ENCODE results near the gene PHAX. TPM values are rescaled to one million over a fixed set of nuclear protein-coding genes. Genes with fewer than 3 reads are reported as not detected.

PHAX gene
- total RNA-seq, 4 donors from 2014 or later = 31.0 to 82.7 (median 72.9) TPM

DNA sequence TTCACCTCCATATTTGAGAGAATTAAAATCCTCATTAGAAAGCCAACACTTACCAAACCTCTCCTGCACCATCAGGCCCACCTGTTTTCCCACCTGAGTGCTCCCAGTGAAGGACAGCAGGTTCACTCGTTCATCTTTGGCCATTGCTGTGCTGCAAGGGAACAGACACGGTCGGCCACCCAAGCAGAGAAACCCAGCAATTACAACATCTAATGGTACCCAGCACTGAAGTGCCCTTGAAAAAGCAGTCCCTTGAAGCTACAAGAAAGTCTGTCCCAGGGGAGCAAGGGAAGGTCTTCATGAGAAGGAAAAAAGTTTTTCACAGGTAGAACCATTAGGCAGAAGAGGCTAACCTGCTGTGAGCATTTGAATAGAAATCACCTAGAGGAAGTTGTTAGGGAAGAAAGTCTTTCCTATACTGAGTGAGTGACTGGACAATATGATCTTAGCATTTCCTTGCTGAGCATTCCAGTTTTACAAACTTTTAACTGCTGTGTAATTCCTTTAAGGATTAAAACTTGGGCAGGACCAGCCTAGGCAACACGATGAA, 32.5 kb upstream of the PHAX start:
- Histone ChIP-seq H3K27me3 (no peaks in the 10 kb centered on the region), H3K4me1 (no peaks in the 10 kb centered on the region), H3K9me3 (no peaks in the 10 kb centered on the region), H3K36me3 (peaks cover 0 to 3% of the 10 kb centered on the region in 2 donors), H3K27ac (no peak overlapping the region), H3K4me3 (no peak overlapping the region)
- intact Hi-C loops (cut with DNase I; ENCODE audit: low total_unique reads) = no loop called here
- TF ChIP-seq POLR2A (IDR thresholded peaks at IDR 0.05) = no peak
- TF ChIP-seq, protein P1, sequence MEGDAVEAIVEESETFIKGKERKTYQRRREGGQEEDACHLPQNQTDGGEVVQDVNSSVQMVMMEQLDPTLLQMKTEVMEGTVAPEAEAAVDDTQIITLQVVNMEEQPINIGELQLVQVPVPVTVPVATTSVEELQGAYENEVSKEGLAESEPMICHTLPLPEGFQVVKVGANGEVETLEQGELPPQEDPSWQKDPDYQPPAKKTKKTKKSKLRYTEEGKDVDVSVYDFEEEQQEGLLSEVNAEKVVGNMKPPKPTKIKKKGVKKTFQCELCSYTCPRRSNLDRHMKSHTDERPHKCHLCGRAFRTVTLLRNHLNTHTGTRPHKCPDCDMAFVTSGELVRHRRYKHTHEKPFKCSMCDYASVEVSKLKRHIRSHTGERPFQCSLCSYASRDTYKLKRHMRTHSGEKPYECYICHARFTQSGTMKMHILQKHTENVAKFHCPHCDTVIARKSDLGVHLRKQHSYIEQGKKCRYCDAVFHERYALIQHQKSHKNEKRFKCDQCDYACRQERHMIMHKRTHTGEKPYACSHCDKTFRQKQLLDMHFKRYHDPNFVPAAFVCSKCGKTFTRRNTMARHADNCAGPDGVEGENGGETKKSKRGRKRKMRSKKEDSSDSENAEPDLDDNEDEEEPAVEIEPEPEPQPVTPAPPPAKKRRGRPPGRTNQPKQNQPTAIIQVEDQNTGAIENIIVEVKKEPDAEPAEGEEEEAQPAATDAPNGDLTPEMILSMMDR (IDR thresholded peaks at IDR 0.05) = no peak
- DNase-seq = no peak

DNA sequence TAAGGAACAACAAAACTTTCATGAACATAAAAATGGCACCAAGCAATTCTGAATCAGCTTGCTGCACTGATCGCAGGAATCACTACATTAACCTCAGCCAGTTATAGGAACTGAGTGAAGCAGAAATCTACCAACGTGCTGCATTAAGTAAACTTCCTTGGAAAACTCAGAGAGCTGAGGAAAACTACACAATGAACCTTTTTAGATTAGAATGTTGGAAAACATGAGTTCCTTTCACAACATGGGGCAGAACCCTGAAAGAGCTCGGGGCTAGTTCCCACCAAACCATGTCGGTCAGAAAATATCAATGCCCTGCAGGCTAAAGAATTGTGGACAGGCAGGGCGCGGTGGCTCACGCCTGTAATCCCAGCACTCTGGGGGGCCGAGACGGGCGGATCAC, 25.1 kb upstream of the PHAX start:
- intact Hi-C loops (cut with DNase I; ENCODE audit: low total_unique reads) = no loop called here
- Histone ChIP-seq H3K4me1 (no peaks in the 10 kb centered on the region), H3K9me3 (no peaks in the 10 kb centered on the region), H3K27ac (no peak overlapping the region), H3K27me3 (no peaks in the 10 kb centered on the region), H3K4me3 (no peak overlapping the region), H3K36me3 (no peaks in the 10 kb centered on the region)
- no peak for TF ChIP-seq POLR2A (IDR thresholded peaks at IDR 0.05)
- TF ChIP-seq, protein P1 (IDR thresholded peaks at IDR 0.05) = no peak
- DNase-seq = no peak

DNA sequence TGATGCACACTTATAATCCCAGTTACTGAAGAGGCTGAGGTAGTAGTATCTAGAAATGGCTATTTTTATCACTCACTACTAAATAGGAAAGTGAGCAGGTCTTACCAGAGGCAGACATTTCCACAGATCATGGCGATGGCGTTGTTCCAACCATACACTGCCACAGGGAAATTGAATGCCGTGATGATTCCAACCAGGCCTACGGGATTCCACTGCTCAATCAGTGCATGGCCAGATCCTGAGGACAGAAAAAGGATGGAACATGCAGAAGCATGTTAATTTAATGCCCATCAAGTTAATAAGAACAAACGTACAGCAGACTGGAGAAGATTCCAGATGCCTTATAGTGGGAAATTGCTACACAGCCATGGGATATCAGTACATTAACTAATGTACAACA, 23.8 kb upstream of the PHAX start:
- Histone ChIP-seq H3K4me1 (no peaks in the 10 kb centered on the region), H3K4me3 (no peak overlapping the region), H3K27me3 (no peaks in the 10 kb centered on the region), H3K36me3 (no peaks in the 10 kb centered on the region), H3K9me3 (no peaks in the 10 kb centered on the region), H3K27ac (no peak overlapping the region)
- TF ChIP-seq, protein P1 (IDR thresholded peaks at IDR 0.05) = no peak
- TF ChIP-seq POLR2A (IDR thresholded peaks at IDR 0.05) = no peak
- intact Hi-C loops (cut with DNase I; ENCODE audit: low total_unique reads) = no loop called here
- DNase-seq = no peak

DNA sequence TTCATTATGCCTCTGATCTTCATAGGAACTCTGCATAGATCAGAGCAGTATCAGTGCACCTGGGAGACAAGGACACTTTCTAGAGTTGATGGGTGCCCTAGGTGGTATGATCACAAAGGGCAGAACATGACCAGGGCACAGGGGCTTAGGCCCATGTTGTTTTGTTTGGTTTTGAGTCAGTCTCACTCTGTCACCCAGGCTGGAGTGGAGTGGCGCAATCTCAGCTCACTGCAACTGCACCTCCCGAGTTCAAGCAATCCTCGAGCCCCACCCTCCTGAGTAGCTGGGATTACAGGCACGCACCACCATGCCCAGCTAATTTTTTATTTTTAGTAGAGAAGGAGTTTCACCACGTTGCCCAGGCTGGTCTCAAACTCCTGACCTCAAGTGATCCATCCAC, 23.3 kb upstream of the PHAX start:
- no peaks in the 10 kb centered on the region for H3K4me1 ChIP-seq
- no peak for DNase-seq
- no peak overlapping the region for H3K4me3 ChIP-seq
- intact Hi-C loops (cut with DNase I; ENCODE audit: low total_unique reads) = no loop called here
- TF ChIP-seq, protein P1 (IDR thresholded peaks at IDR 0.05) = no peak
- no peak for TF ChIP-seq POLR2A (IDR thresholded peaks at IDR 0.05)
- no peaks in the 10 kb centered on the region for H3K36me3 ChIP-seq
- H3K27me3 ChIP-seq = no peaks in the 10 kb centered on the region
- H3K9me3 ChIP-seq = no peaks in the 10 kb centered on the region
- no peak overlapping the region for H3K27ac ChIP-seq

DNA sequence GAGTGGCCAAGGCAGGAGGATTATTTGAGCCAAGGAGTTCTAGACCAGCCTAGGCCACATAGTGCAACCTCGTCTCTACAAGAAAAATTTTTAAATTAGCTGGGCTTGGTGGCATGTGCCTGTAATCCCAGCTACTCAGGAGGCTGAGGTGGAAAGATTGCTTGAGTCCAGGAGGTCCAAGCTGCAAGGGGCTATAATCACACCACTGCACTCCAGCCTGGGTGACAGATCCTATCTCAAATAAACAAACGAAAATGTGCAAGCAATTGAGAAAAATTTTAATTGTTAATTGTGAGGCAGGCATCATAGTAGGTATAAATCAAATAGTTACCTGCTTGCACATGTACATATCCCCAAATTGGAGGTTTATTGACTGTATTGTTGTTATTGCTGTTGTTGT, 21.0 kb upstream of the PHAX start:
- Histone ChIP-seq H3K4me1 (no peaks in the 10 kb centered on the region), H3K27ac (no peak overlapping the region), H3K27me3 (no peaks in the 10 kb centered on the region), H3K9me3 (no peaks in the 10 kb centered on the region), H3K4me3 (no peak overlapping the region), H3K36me3 (no peaks in the 10 kb centered on the region)
- DNase-seq = no peak
- intact Hi-C loops (cut with DNase I; ENCODE audit: low total_unique reads) = no loop called here
- TF ChIP-seq POLR2A (IDR thresholded peaks at IDR 0.05) = no peak
- TF ChIP-seq, protein P1 (IDR thresholded peaks at IDR 0.05) = no peak

Data from uterus (tissue), 4 donors.